IMR-90 (cell line): ENCODE data around the gene ZNF282.

Experiments used
- POLR2A ChIP-seq: IDR thresholded peaks from 2 replicates; pipeline ENCODE4 v1.6.1; 2012; ENCODE audit warnings: mild to moderate bottlenecking, low read depth, low read length
- USF2 ChIP-seq: fragments of 150-350 bp; IDR thresholded peaks from 2 replicates; pipeline ENCODE4 v1.6.1; 2017; ENCODE audit warnings: mild to moderate bottlenecking, antibody characterized with exemption, low read length, low read depth

GRCh38 chr7:149171892-149172533 is 23.3 kb upstream of the ZNF282 start:
- no peak for TF ChIP-seq POLR2A
- no peak for TF ChIP-seq USF2
